Measurements from ENCODE around the gene CUBN. TPM values are rescaled to one million over a fixed set of nuclear protein-coding genes. Genes with fewer than 3 reads are reported as not detected.

CUBN gene
- total RNA-seq, 1 donor from 2014 or later = 6.8 TPM

GRCh38 chr10:16857419-16857818, 272.2 kb downstream of the CUBN start:
- DNase-seq (ENCODE audit: low spot score in 2 of 2) = no peak
- Histone ChIP-seq H3K27ac (no peak overlapping the region), H3K36me3 (no peaks in the 10 kb centered on the region), H3K4me3 (no peak overlapping the region), H3K4me1 (peaks cover 0 to 3% of the 10 kb centered on the region in 2 donors), H3K9me3 (no peaks in the 10 kb centered on the region), H3K27me3 (no peaks in the 10 kb centered on the region)
- intact Hi-C loops (cut with DNase I) = no loop called here
- TF ChIP-seq CTCF (IDR thresholded peaks at IDR 0.05) = no peak

GRCh38 chr10:16856567-16856966, 273.0 kb downstream of the CUBN start:
- TF ChIP-seq CTCF (IDR thresholded peaks at IDR 0.05) = no peak
- H3K27me3 ChIP-seq = no peaks in the 10 kb centered on the region
- DNase-seq (ENCODE audit: low spot score in 2 of 2) = no peak
- H3K27ac ChIP-seq = no peak overlapping the region
- H3K36me3 ChIP-seq = no peaks in the 10 kb centered on the region
- H3K4me3 ChIP-seq = no peak overlapping the region
- H3K4me1 ChIP-seq = peaks cover 0 to 3% of the 10 kb centered on the region in 2 donors
- intact Hi-C loops (cut with DNase I) = no loop called here
- H3K9me3 ChIP-seq = no peaks in the 10 kb centered on the region

GRCh38 chr10:16856092-16856491, 273.5 kb downstream of the CUBN start:
- DNase-seq (ENCODE audit: low spot score in 2 of 2) = no peak
- H3K4me3 ChIP-seq = no peak overlapping the region
- no peak overlapping the region for H3K27ac ChIP-seq
- no peaks in the 10 kb centered on the region for H3K27me3 ChIP-seq
- intact Hi-C loops (cut with DNase I) = no loop called here
- H3K4me1 ChIP-seq = peaks cover 0 to 3% of the 10 kb centered on the region in 2 donors
- H3K9me3 ChIP-seq = no peaks in the 10 kb centered on the region
- TF ChIP-seq CTCF (IDR thresholded peaks at IDR 0.05) = no peak
- no peaks in the 10 kb centered on the region for H3K36me3 ChIP-seq

GRCh38 chr10:16854623-16855022, 275.0 kb downstream of the CUBN start:
- H3K9me3 ChIP-seq = no peaks in the 10 kb centered on the region
- no peak for TF ChIP-seq CTCF (IDR thresholded peaks at IDR 0.05)
- no peak overlapping the region for H3K27ac ChIP-seq
- H3K27me3 ChIP-seq = no peaks in the 10 kb centered on the region
- no peak overlapping the region for H3K4me3 ChIP-seq
- H3K4me1 ChIP-seq = peaks cover 0 to 3% of the 10 kb centered on the region in 2 donors
- no peak for DNase-seq (ENCODE audit: low spot score in 2 of 2)
- intact Hi-C loops (cut with DNase I) = loop anchor here (5.0 kb wide), 2 partner anchors 38 to 88 kb away; no protein-coding TSS in a partner anchor
- no peaks in the 10 kb centered on the region for H3K36me3 ChIP-seq

GRCh38 chr10:16853809-16854208, 275.8 kb downstream of the CUBN start:
- no peaks in the 10 kb centered on the region for H3K9me3 ChIP-seq
- DNase-seq (ENCODE audit: low spot score in 2 of 2) = no peak
- intact Hi-C loops (cut with DNase I) = loop anchor here (5.0 kb wide), 2 partner anchors 38 to 88 kb away; no protein-coding TSS in a partner anchor
- H3K27ac ChIP-seq = no peak overlapping the region
- no peak overlapping the region for H3K4me3 ChIP-seq
- no peaks in the 10 kb centered on the region for H3K36me3 ChIP-seq
- H3K4me1 ChIP-seq = peaks cover 0 to 9% of the 10 kb centered on the region in 2 donors
- TF ChIP-seq CTCF (IDR thresholded peaks at IDR 0.05) = no peak
- H3K27me3 ChIP-seq = no peaks in the 10 kb centered on the region

- Histone ChIP-seq H3K27ac (peak overlapping the region; percentile 24 to 55), H3K9me3 (no peaks in the 10 kb centered on the region)
- intact Hi-C loops (cut with DNase I) = loop anchor here (5.0 kb wide), 2 partner anchors 39 to 89 kb away; no protein-coding TSS in a partner anchor
Measured at GRCh38 chr10:16853201-16853600, 276.4 kb downstream of the CUBN start.

More at GRCh38 chr10:16853201-16853600, 276.4 kb downstream of the CUBN start:
- peak in 1 of 3 experiments; percentile 9 for TF ChIP-seq CTCF (IDR thresholded peaks at IDR 0.05)
- peaks cover 0 to 12% of the 10 kb centered on the region in 2 donors for H3K4me1 ChIP-seq
- H3K4me3 ChIP-seq = no peak overlapping the region
- H3K27me3 ChIP-seq = no peaks in the 10 kb centered on the region
- no peak for DNase-seq (ENCODE audit: low spot score in 2 of 2)
- no peaks in the 10 kb centered on the region for H3K36me3 ChIP-seq

All from ascending aorta (tissue), 2 donors.